Activated naive CD8-positive, alpha-beta T cell treated with anti-CD3 and anti-CD28 coated beads for 36 hours (primary cell): ENCODE measurements around the gene MICAL2. TPM values are rescaled to one million over a fixed set of nuclear protein-coding genes. Genes with fewer than 3 reads are reported as not detected.

ENCODE experiments used
- total RNA-seq, 2 experiments: library from RNA; stranded (reverse); gene quantifications; one replicate each; pipeline ENCODE4 v1.2.3, GENCODE V29; 2021

The MICAL2 gene
- total RNA-seq, 2 experiments from 2014 or later = 54.4 to 59.7 TPM

Other genes with a start within 250 kb of the MICAL2 start
- gene DKK3, start 102.0 kb upstream of the MICAL2 start, total RNA-seq = under 1 TPM in 1 of 2 experiments, not detected in 1; 0.46 TPM